SU-DHL-6 (cell line): Measurements from ENCODE around the gene SLC4A3.

ENCODE experiments used
- EZH2phosphoT487 ChIP-seq: fragments of 200-600 bp; sonication (generic), shearing (Covaris generic); conservative IDR thresholded peaks from 2 replicates; pipeline ENCODE4 v1.6.1; 2018; ENCODE audit warnings: mild to moderate bottlenecking, antibody characterized with exemption, low read length, moderate library complexity, mixed read lengths
- TF ChIP-seq, protein P1 (sequence below): fragments of 200-600 bp; sonication (generic); IDR thresholded peaks from one replicate; pipeline ENCODE4 v1.5.1; 2017; ENCODE audit warnings: antibody characterized with exemption, mild to moderate bottlenecking, low read length, moderate library complexity; ENCODE audit not compliant: insufficient read depth, poor library complexity, severe bottlenecking

- TF ChIP-seq, protein P1, sequence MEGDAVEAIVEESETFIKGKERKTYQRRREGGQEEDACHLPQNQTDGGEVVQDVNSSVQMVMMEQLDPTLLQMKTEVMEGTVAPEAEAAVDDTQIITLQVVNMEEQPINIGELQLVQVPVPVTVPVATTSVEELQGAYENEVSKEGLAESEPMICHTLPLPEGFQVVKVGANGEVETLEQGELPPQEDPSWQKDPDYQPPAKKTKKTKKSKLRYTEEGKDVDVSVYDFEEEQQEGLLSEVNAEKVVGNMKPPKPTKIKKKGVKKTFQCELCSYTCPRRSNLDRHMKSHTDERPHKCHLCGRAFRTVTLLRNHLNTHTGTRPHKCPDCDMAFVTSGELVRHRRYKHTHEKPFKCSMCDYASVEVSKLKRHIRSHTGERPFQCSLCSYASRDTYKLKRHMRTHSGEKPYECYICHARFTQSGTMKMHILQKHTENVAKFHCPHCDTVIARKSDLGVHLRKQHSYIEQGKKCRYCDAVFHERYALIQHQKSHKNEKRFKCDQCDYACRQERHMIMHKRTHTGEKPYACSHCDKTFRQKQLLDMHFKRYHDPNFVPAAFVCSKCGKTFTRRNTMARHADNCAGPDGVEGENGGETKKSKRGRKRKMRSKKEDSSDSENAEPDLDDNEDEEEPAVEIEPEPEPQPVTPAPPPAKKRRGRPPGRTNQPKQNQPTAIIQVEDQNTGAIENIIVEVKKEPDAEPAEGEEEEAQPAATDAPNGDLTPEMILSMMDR: no peak
- no peak for TF ChIP-seq EZH2phosphoT487
Observed at GRCh38 chr2:219636144-219636915, 8.9 kb downstream of the SLC4A3 start.
